CD4-positive, alpha-beta T cell (primary cell): ENCODE results near the gene STK32B. TPM values are rescaled to one million over a fixed set of nuclear protein-coding genes. Genes with fewer than 3 reads are reported as not detected.

Experiments used
- ATAC-seq: fragments of 200-7000 bp; cut with Tn5 transposase; one replicate; pipeline ENCODE4 v1.10.0; 2022; ENCODE audit warnings: mild to moderate bottlenecking; ENCODE audit not compliant: poor library complexity
- CTCF ChIA-PET: fragments of 350-600 bp; sonication (Branson Sonifier 250); formaldehyde crosslinking; loops from one replicate; lab custom pipeline; 2021; ENCODE audit warnings: antibody characterized with exemption, inconsistent platforms; lab: Charles Lee
- POLR2A ChIA-PET: fragments of 350-600 bp; sonication (Branson Sonifier 250); formaldehyde crosslinking; loops from one replicate; lab custom pipeline; 2021; ENCODE audit warnings: antibody characterized with exemption, inconsistent platforms; lab: Charles Lee
- DNase-seq, 14 experiments: peaks; one replicate each; pipeline ENCODE4 v3.0.0-alpha.2; 2013 to 2020; ENCODE audit warnings: mixed read lengths in 2 of 14
- H3K27ac ChIP-seq, 2 donors: one replicate each; pipeline versions ENCODE4 v1.5.1 to v1.7.0; 2013; ENCODE audit warnings: low read length in 2 of 2, low read depth in 1 of 2, mild to moderate bottlenecking in 1 of 2
- H3K27me3 ChIP-seq, 2 experiments: 1 replicate in 1 of 2; 2 replicates in 1 of 2; pipeline versions ENCODE4 v1.6.1 to v1.7.0; 2013; ENCODE audit warnings: low read length in 2 of 2, control low read depth in 1 of 2, mild to moderate bottlenecking in 1 of 2, moderate library complexity in 1 of 2; ENCODE audit not compliant: insufficient read depth in 2 of 2, control insufficient read depth in 1 of 2
- H3K36me3 ChIP-seq: one replicate; pipeline ENCODE4 v1.6.1; 2013; ENCODE audit warnings: low read length, control low read depth; ENCODE audit not compliant: insufficient read depth
- H3K4me1 ChIP-seq: one replicate; pipeline ENCODE4 v1.6.1; 2013; ENCODE audit warnings: low read length, control low read depth; ENCODE audit not compliant: insufficient read depth
- H3K4me3 ChIP-seq: one replicate; pipeline ENCODE4 v1.5.1; 2013; ENCODE audit warnings: mild to moderate bottlenecking, low read length, moderate library complexity
- H3K9me3 ChIP-seq, 2 experiments: 1 replicate in 1 of 2; 2 replicates in 1 of 2; pipeline versions ENCODE4 v1.6.1 to v1.7.0; 2013; ENCODE audit warnings: low read length in 2 of 2, mild to moderate bottlenecking in 2 of 2, control low read depth in 1 of 2, moderate library complexity in 1 of 2; ENCODE audit not compliant: control insufficient read depth in 1 of 2, insufficient read depth in 1 of 2
- H3K27ac Mint-ChIP-seq: one replicate; pipeline ENCODE4 v1.8.0; 2020; ENCODE audit warnings: mixed read lengths
- H3K27me3 Mint-ChIP-seq: one replicate; pipeline ENCODE4 v1.8.0; 2021; ENCODE audit warnings: mixed read lengths
- H3K36me3 Mint-ChIP-seq: one replicate; pipeline ENCODE4 v1.8.0; 2021; ENCODE audit warnings: low read depth, mixed read lengths
- H3K4me1 Mint-ChIP-seq: one replicate; pipeline ENCODE4 v1.8.0; 2021; ENCODE audit warnings: low read depth, mixed read lengths
- H3K4me3 Mint-ChIP-seq: one replicate; pipeline ENCODE4 v1.8.0; 2020; ENCODE audit warnings: mild to moderate bottlenecking, mixed read lengths
- H3K9me3 Mint-ChIP-seq: one replicate; pipeline ENCODE4 v1.8.0; 2020; ENCODE audit warnings: mixed read lengths
- intact Hi-C, 2 experiments: fragments of 100-400 bp; cut with DNase I in 1 of 2; cut with micrococcal nuclease in 1 of 2; formaldehyde crosslinking; loops; one replicate each; pipeline versions ENCODE4 v1.15.1 to v1.9.0; 2023 to 2025; cut with DNase I, micrococcal nuclease
- total RNA-seq, 174 experiments: library from RNA in 2 of 174; stranded (reverse) in 2 of 174; gene quantifications; one replicate each; pipeline ENCODE4 v1.2.3 and lab custom pipeline; 2021 to 2026
- TF ChIP-seq, protein P1 (sequence below): fragments of 200-600 bp; IDR thresholded peaks from one replicate; pipeline ENCODE4 v1.8.0; 2022; ENCODE audit warnings: antibody characterized with exemption, mild to moderate bottlenecking

STK32B gene
- total RNA-seq, 2 experiments from 2014 or later, result not detected

DNA sequence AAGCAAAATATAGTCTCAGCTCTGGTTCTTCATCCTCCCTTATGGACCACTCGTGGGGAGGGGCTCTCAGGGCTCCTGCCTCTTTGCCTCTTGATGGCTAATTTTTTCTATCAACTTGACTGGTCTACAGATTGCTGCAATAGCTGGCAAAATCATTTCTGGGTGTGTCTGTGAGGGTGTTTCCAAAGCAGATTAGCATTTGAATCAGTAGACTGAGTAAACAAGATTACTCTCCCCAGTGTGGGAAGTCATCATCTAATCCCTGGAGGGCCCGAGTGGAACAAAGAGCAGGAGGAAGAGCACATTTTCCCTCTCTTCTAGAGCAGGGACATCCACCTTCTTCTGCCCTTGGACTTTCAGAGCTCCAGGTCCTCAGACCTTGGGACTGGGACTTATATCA lies 153.5 kb downstream of the STK32B start:
- Mint-ChIP-seq H3K27ac (no peak overlapping the region), H3K36me3 (no peaks in the 10 kb centered on the region), H3K4me1 (no peaks in the 10 kb centered on the region), H3K4me3 (no peak overlapping the region), H3K9me3 (peaks cover 3% of the 10 kb centered on the region), H3K27me3 (no peaks in the 10 kb centered on the region)
- TF ChIP-seq, protein P1, sequence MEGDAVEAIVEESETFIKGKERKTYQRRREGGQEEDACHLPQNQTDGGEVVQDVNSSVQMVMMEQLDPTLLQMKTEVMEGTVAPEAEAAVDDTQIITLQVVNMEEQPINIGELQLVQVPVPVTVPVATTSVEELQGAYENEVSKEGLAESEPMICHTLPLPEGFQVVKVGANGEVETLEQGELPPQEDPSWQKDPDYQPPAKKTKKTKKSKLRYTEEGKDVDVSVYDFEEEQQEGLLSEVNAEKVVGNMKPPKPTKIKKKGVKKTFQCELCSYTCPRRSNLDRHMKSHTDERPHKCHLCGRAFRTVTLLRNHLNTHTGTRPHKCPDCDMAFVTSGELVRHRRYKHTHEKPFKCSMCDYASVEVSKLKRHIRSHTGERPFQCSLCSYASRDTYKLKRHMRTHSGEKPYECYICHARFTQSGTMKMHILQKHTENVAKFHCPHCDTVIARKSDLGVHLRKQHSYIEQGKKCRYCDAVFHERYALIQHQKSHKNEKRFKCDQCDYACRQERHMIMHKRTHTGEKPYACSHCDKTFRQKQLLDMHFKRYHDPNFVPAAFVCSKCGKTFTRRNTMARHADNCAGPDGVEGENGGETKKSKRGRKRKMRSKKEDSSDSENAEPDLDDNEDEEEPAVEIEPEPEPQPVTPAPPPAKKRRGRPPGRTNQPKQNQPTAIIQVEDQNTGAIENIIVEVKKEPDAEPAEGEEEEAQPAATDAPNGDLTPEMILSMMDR, result no peak
- ATAC-seq (no peak), DNase-seq (no peak)
- ChIA-PET POLR2A (no interaction called here), CTCF (no interaction called here)
- Histone ChIP-seq H3K27ac (no peak overlapping the region), H3K27me3 (no peaks in the 10 kb centered on the region), H3K4me3 (no peak overlapping the region), H3K36me3 (no peaks in the 10 kb centered on the region), H3K9me3 (peaks cover 0 to 11% of the 10 kb centered on the region in 2 experiments), H3K4me1 (no peaks in the 10 kb centered on the region)
- intact Hi-C loops, result no loop called here

DNA sequence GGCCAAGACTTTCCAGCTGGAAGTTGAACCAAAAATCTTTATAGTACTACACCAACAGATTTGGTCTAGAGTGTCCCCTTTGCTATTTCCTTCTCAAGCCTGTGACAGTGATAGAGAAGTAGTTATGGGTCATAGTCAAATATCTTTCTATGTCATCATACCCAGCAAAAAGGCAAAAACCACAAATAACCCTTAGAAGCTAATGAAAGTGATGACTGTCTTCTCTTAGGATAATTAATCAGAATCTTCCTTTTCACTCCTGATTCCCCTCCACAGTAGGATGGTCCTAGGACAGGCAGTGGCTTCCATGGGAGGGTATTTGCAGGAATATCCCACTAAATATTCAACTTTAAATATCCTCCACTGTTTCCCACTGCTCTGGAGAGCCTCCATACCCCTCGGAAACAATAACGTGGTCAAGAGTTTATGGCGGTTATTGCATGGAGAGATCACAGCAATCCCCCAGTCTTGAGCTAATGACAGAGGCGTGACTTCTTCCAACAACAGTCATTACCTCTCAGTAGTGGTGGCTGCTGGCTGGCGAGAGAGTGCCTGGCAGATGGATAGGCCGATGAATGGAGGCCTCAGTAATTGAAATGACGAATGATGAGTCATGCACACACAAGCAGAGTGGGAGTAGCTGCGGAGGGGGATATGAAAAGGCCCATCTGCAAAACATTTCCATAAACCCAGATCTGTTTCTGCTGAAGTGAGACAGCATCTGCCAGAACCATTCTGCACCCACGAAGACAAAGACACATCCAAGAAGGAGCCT lies 154.9 kb downstream of the STK32B start:
- H3K27me3 Mint-ChIP-seq, result no peaks in the 10 kb centered on the region
- no peak for ATAC-seq
- H3K4me1 Mint-ChIP-seq, result no peaks in the 10 kb centered on the region
- TF ChIP-seq, protein P1, result no peak
- H3K27ac Mint-ChIP-seq, result no peak overlapping the region
- H3K4me1 ChIP-seq, result no peaks in the 10 kb centered on the region
- peaks cover 0 to 11% of the 10 kb centered on the region in 2 experiments for H3K9me3 ChIP-seq
- H3K4me3 Mint-ChIP-seq, result no peak overlapping the region
- CTCF ChIA-PET, result no interaction called here
- intact Hi-C loops, result no loop called here
- no peak overlapping the region for H3K4me3 ChIP-seq
- no peak overlapping the region for H3K27ac ChIP-seq
- DNase-seq, result no peak
- no peaks in the 10 kb centered on the region for H3K27me3 ChIP-seq
- POLR2A ChIA-PET, result no interaction called here
- no peaks in the 10 kb centered on the region for H3K36me3 ChIP-seq
- peaks cover 3% of the 10 kb centered on the region for H3K9me3 Mint-ChIP-seq
- no peaks in the 10 kb centered on the region for H3K36me3 Mint-ChIP-seq

DNA sequence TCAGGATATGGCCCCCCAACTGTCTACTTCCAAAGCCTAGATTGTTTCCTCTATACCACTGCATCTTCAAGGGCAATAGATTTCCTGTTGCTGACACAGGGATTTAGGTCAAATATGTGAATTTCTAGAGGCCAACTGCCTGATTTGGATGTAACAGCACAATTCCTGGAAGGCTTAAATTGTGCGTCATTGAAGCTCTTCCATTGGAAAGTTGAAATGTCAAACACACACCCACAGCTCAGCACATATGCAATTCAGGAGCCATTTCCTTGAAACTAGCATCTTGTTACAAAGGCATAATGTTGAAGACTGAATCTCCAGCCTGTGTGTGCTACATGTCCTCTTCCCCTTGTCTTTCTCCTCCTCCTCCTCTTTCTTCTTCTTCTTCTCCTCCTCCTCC lies 158.6 kb downstream of the STK32B start:
- POLR2A ChIA-PET, result no interaction called here
- TF ChIP-seq, protein P1, result no peak

More for the DNA sequence above, 158.6 kb downstream of the STK32B start:
- H3K27ac ChIP-seq, result no peak overlapping the region
- Mint-ChIP-seq H3K9me3 (no peaks in the 10 kb centered on the region), H3K36me3 (no peaks in the 10 kb centered on the region), H3K4me1 (no peaks in the 10 kb centered on the region), H3K27me3 (no peaks in the 10 kb centered on the region), H3K27ac (no peak overlapping the region), H3K4me3 (no peak overlapping the region)
- H3K9me3 ChIP-seq, result peaks cover 0 to 4% of the 10 kb centered on the region in 2 experiments
- intact Hi-C loops, result no loop called here
- ATAC-seq (no peak), DNase-seq (no peak)
- H3K4me1 ChIP-seq, result no peaks in the 10 kb centered on the region
- no peaks in the 10 kb centered on the region for H3K27me3 ChIP-seq
- no peaks in the 10 kb centered on the region for H3K36me3 ChIP-seq
- CTCF ChIA-PET, result no interaction called here
- no peak overlapping the region for H3K4me3 ChIP-seq
